Ascending aorta (tissue), 1 donor: ENCODE measurements around the gene CROT. TPM values are rescaled to one million over a fixed set of nuclear protein-coding genes. Genes with fewer than 3 reads are reported as not detected.

Source experiments
- total RNA-seq: library from RNA; depleted of rRNA; stranded (reverse); fragments of >200 nt; gene quantifications from one replicate; pipeline ENCODE4 v1.1.0, GENCODE V29; 2016

Gene CROT
- total RNA-seq, 1 donor from 2014 or later = 3.0 TPM

Other genes starting within 250 kb of the CROT start
- 23.1 TPM for gene DMTF1, start 193.2 kb upstream of the CROT start, total RNA-seq
- 27.5 TPM for gene TMEM243, start 125.9 kb upstream of the CROT start, total RNA-seq
- not detected for gene ABCB4, start 130.0 kb downstream of the CROT start, total RNA-seq